GM23248 (cell line): ENCODE results near the gene SOX6.

Experiments used
- EZH2 ChIP-seq: fragments of 200-600 bp; sonication (generic); IDR thresholded peaks from 2 replicates; pipeline ENCODE4 v1.6.1; 2018; ENCODE audit warnings: antibody characterized with exemption, mild to moderate bottlenecking; ENCODE audit not compliant: insufficient read depth, poor library complexity, severe bottlenecking
- EZH2phosphoT487 ChIP-seq: fragments of 200-600 bp; sonication (generic); IDR thresholded peaks from 2 replicates; pipeline ENCODE4 v1.6.1; 2018; ENCODE audit warnings: antibody characterized with exemption, moderate library complexity, mild to moderate bottlenecking, low read depth; ENCODE audit not compliant: insufficient read depth

- TF ChIP-seq EZH2phosphoT487: no peak
- no peak for TF ChIP-seq EZH2
Measured at GRCh38 chr11:16013649-16014275, 342.6 kb downstream of the SOX6 start.
